ENCODE data around the gene WDR70.

Gene WDR70

DNA sequence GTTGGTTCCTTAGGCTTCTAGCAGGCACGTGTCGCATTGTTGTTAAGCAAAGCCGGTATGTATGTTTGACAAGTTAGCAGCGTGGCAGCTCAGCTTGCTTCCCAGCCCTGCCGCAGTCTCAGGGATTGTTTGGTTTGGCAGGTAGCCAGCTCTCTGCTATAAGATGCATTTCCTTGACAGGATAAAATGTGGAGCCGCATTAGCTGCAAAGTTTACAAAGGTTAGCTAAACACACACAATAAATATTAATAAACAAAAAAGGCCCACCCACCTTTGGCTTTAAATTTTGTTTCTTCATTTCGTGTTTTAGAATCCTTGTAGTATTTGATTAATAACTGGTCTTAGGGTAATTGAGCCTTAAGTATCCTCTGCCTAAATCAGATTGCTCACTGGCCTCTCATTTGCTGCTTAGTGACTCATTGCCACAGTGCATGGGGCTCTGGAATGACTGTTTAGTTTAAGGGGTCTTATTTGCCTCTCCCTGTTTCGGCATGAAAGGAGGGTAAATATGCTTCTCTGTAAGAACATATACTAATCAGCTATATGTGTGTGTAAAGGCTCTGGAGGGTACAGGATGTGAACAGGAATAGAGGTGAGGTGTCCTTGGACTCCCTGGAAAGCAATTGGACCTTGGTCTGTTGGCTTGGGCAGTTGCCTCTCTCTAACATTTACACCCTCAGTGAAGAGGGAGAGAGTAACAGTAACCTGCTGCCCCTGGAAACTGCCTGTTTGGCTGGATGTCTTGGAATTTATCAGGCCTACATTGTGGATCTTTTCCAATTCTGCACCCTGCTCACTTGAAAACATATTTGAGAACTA, 338.7 kb downstream of the WDR70 start:
- DNase-seq (ENCODE audit: extremely low read depth in 1 of 2, low read depth in 1 of 2), result no peak

- no peak for DNase-seq (ENCODE audit: extremely low read depth in 1 of 2, low read depth in 1 of 2)
These were observed 341.4 kb downstream of the WDR70 start for GRCh38 chr5:37720550-37720952.

GRCh38 chr5:37721447-37721871, 342.3 kb downstream of the WDR70 start:
- DNase-seq (ENCODE audit: extremely low read depth in 1 of 2, low read depth in 1 of 2), result no peak

DNA sequence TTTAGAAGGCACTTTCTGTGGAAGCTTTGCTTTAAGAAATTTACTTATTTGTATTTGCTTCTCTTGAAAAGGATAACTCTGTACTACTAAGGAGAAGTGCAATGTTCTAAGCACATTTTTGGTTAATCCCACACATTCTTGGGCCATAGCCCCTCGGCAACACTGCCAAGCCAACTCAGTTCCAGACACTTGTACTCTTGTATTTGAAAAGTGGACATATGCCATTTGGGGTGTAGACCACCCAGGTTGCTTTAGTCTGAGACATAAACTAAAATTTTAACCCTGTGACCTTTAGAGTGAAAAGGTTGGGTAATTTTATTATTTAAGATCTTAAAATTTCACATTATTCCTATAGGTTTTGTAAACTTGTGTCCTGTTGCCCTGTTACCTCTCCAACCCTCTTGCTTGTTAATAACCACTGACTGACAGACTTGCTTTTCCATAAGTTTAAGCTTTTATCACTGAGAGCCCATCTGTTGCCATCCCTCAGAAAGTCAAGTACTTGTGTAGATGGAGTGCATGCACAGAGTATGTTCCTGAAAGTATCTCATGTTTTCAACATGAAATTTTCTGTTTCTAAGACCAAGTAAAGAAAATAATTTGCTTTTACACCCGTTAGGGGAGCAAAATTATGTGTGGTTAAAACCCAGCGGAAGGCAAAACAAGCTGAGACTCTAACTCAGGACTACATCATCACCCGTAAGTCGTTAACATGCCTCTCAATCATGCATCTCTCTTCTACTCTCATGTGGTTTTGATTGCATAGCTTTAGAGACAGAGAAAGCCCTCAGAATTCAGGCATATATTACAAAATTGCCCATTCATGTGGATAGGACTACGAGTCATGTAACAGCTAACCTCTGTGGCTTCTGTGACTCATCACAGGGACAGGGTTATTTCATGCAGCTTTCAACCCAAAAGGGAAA, 343.4 kb downstream of the WDR70 start:
- DNase-seq (ENCODE audit: extremely low read depth in 1 of 2, low read depth in 1 of 2), result no peak

- DNase-seq (ENCODE audit: extremely low read depth in 1 of 2, low read depth in 1 of 2), result no peak
These were observed 344.2 kb downstream of the WDR70 start for GRCh38 chr5:37723162-37723961.

DNA sequence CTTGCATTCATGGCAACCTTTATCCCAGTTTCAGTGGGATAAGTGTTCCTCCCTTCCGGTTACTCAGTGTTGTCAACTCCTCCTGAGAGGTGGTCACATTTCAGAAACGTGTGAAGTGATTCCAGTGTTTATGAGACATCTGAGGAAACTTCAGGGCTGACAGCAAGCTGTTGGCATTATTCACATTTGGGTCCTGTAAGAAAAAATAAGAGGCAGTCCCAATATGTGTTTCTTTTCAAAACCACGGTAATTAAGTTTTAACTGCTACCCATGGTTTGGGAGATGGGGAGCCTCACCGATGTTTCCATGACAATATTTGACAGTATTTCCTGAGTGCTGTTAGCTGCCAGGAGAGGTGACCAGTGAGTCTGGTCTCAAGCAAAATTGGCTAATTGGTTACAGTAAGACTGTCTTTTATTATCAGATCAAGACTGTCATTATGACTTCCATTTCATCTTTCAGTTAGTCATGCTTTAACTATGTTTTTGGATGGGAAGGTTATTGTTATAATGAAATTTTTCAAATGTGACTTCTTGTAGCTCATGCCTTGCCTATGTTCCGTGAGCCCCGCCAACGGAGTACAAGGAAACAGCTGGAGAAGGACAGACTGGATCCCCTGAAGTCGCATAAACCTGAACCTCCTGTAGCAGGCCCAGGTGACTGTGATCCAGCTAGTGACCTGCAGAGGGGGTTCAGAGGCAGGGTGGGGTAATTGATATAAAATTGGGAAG, 345.4 kb downstream of the WDR70 start:
- DNase-seq (ENCODE audit: extremely low read depth in 1 of 2, low read depth in 1 of 2), result no peak

DNA sequence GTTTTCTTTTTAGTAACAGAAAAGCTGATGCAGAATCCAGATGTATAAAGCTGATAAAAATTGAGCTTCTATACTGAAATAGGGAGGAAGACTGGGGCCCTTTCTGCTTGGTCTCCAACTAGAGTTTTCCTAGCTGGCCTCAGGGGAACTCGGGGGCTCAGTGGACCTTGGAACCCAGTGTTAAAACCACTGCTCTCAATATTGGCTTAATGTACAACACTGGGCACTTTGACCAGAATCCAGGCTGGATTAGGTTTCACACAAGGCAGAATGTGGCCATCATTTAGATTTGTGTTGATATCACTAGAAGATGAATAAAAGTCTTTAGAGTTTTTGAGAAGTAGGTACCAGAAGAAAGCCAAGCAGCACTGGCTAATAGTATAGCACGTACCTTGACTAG, 346.1 kb downstream of the WDR70 start:
- DNase-seq (ENCODE audit: extremely low read depth in 1 of 2, low read depth in 1 of 2), result no peak

GRCh38 chr5:37727238-37727637, 348.1 kb downstream of the WDR70 start:
- DNase-seq (ENCODE audit: extremely low read depth in 1 of 2, low read depth in 1 of 2), result no peak

DNA sequence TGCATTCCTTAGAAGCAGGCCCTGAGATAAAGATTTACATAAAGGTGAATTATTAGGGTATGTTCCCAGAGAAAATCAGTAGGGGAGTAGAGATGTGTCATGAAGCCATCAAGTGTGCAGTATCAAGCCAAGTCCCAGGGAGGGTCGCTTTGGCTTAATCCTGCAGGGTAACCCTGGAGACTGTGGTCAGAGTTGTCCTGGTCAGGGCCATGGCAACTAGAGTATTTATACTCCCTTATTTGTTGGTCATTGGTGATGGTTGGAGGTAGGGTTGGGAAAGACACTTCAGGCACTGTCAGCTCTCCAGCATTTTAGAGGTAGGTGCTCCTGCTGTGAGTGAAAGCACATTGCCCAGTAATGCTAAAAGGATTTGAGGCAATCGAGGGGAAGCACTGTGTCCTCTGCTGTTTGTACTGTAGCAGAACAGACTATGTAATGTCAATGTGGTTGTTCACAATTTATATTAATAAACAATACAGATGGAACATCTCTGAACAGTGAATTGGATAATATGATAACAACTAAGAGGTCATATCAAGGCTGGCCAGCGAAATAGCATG, 351.9 kb downstream of the WDR70 start:
- no peak for DNase-seq (ENCODE audit: extremely low read depth in 1 of 2, low read depth in 1 of 2)

- DNase-seq (ENCODE audit: extremely low read depth in 1 of 2, low read depth in 1 of 2), result no peak
These were observed 355.0 kb downstream of the WDR70 start for GRCh38 chr5:37734114-37734513.

DNA sequence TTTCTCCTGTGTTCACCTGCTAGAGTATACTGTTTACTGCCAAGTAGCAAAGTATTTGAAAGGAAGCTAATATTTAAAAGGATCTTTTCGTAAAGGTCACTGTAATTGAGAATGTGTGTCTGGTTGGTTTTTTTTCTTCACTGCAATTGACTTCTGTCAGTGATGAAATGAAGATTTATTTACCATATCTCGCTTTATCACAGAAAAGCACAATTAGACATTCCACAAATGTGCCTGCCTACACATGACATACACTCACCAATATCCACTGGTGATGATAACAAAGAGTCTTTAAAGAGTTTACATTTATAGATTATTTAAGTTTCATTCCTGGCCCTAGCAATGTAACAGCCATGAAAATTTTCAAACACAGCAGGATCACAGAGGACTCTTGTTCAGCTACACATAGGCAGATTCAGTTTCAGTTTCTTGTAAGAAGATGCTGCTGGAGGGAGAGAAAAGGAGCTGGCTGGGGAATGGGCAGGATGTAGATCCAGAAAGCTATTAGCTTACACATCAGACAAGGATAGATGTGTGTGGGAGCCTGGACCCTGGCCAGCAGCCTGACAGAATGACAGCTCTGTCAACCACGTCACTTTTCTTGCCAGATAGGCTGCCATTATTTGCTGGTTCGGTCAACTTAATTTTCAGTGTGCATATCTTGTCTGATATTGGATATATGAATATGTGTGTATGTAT, 356.7 kb downstream of the WDR70 start:
- DNase-seq (ENCODE audit: extremely low read depth in 1 of 2, low read depth in 1 of 2), result no peak

- no peak for DNase-seq (ENCODE audit: extremely low read depth in 1 of 2, low read depth in 1 of 2)
These were observed 357.3 kb downstream of the WDR70 start for GRCh38 chr5:37736397-37736796.

DNA sequence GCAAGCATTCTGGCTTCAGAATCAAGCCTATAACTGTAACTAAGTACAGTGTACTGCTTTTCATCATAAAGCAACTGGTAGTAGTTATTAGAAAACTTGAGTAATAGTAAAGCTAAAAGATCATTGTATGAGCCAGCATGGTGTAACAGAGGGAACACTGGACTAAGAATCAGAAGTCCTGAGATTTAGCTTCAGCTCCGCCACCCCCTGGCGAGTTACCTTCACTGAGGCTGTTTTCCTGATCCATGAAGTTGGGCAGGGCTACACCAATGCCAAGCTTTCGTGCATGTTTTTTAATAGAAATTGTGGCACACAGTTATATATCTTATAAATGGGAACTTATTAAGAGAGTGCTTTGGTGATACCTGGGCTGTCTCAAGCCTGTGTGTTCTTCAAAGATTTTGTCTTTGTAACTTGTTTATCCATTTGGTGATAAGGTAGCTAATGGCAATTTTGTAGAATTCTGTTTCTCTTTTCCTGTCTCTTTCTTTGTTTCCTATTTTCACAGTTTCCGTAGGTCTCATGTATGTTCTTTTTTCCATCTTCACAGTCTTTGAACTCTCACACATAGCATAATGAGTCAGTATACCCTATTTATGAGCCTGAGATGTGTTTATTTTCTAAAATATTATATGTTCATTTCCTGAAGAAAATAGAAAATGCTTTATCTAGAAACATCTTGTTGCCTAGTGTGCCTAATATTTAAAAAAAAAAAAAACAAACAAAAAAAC, 358.4 kb downstream of the WDR70 start:
- no peak for DNase-seq (ENCODE audit: extremely low read depth in 1 of 2, low read depth in 1 of 2)

DNA sequence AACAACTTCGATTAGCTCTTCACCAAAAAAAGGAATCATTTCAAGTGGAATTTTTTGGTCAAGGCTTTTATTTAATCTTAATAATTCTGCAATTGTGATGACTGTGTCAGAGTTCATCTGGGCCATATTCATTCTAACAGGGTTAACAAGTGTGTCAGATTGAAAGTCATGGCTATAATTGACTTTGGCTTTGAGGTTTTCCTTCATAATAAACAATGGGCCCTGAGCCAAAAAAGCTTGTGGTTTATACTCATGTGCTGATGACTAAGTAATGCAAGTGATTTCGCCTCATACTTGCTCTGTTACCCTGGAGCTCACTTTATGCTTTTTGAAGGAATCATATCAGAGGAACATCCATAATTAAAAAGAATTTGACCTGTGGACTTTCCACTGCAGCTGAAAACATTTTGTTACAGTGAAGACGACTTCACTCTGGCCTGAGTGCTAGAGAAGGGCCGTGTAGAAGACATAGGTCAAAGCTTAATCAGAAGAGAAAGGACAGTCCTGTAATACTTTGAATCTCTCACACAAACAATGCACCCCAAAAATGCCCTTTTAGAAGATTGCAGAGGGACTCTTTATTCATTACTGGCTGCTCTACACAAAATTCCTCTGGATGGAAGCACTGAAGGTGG, 359.1 kb downstream of the WDR70 start:
- DNase-seq (ENCODE audit: extremely low read depth in 1 of 2, low read depth in 1 of 2), result no peak

DNA sequence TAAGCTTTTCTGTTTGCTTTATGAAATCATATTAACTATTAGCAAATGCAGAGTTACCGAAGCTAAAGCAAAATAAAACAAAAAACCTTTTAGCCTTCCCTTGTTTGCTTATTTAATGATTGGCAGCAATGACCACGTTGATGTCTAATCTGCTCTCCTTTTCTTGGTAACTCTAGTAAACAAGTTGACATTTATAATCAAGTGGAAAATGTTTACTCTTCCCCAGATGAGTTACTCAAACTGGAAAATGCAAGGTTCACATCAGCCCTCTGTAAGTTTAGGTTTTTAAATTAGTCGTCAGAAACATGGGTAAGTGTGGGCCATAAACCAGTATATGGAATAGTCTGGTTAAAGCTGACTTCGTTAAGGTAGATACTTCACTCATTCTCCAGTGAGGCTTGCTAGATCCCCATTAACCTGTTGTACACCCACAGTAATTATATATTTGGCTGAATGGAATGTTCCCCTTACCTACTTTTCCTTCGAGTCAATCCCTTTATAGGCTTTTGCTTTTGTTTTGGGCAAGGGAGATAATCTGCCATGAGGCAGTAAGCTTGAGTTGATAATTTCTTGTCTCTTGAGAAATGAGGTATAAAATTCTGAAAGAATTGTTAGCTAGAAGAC, 359.9 kb downstream of the WDR70 start:
- DNase-seq (ENCODE audit: extremely low read depth in 1 of 2, low read depth in 1 of 2), result no peak

GRCh38 chr5:37739817-37740261, 360.7 kb downstream of the WDR70 start:
- DNase-seq (ENCODE audit: extremely low read depth in 1 of 2, low read depth in 1 of 2), result no peak

- no peak for DNase-seq (ENCODE audit: extremely low read depth in 1 of 2, low read depth in 1 of 2)
These were observed 361.4 kb downstream of the WDR70 start for GRCh38 chr5:37740331-37741066.

Data from activated CD8-positive, alpha-beta memory T cell treated with anti-CD3 and anti-CD28 coated beads for 1 hour (primary cell).